HG03521 (cell line): Measurements from ENCODE around the gene MT1B.

Experiments
- ATAC-seq: cut with Tn5 transposase; IDR thresholded peaks from one replicate; pipeline ENCODE4 v1.9.1; 2021; ENCODE audit warnings: mild to moderate bottlenecking, moderate library complexity; ENCODE audit not compliant: unreplicated experiment

The MT1B gene

GRCh38 chr16:56683424-56684172 is 31.9 kb downstream of the MT1B start:
- ATAC-seq: no peak

DNA sequence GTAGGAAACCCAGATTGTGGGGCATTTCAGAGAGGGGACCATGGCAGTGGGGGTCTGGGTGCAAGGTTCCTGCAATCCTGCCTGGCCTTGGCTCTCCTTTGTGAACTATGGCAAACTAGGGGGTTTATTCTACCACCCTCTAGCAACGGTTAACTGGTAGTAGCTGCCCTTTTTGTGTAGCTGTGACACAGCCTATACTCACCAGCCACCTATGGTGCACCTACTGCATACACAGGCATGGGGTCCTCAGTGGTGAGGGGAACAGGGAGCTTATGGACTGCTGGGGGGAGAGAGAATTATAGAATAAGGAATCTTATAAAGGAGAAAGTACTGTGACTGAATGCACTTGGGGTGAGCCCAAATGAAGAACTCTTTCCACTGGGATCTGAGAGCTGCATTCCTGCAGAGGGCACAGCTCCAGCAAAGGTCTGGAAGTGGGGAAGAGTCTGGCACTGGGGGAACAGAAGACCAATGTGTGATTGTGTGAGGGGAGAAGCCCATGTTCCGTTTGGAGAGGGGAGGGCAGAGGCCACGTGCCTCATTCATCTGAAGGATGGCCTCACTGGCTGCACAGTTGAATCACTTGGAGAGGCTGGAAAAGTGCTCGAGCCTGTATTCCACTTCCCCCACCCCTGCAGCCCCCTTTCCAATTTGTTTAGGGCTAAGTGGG is 32.7 kb downstream of the MT1B start:
- no peak for ATAC-seq

- no peak for ATAC-seq
Observed at GRCh38 chr16:56684926-56685590, 33.4 kb downstream of the MT1B start.

DNA sequence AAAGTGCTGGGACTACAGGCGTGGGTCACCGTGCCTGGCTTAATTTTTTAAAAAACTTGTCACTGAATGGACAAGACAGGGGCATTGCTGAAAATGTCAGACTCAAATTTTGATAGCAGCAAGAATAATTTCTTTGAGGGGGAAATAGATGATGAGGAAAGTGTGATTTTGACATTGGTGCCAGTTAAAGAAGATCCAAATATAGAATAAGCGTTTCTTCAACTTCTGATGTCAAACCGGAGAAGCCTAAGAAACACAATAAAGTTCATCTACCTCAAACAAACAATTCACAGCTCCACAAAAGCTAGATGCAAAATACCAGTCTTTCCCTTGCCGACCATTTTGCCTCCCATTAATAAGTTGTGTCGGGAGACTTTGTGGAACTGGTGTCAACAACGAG is 35.1 kb downstream of the MT1B start:
- ATAC-seq: no peak

- no peak for ATAC-seq
Observed at GRCh38 chr16:56688762-56689161, 37.1 kb downstream of the MT1B start.

- ATAC-seq: no peak
Observed at GRCh38 chr16:56689171-56689570, 37.5 kb downstream of the MT1B start.

DNA sequence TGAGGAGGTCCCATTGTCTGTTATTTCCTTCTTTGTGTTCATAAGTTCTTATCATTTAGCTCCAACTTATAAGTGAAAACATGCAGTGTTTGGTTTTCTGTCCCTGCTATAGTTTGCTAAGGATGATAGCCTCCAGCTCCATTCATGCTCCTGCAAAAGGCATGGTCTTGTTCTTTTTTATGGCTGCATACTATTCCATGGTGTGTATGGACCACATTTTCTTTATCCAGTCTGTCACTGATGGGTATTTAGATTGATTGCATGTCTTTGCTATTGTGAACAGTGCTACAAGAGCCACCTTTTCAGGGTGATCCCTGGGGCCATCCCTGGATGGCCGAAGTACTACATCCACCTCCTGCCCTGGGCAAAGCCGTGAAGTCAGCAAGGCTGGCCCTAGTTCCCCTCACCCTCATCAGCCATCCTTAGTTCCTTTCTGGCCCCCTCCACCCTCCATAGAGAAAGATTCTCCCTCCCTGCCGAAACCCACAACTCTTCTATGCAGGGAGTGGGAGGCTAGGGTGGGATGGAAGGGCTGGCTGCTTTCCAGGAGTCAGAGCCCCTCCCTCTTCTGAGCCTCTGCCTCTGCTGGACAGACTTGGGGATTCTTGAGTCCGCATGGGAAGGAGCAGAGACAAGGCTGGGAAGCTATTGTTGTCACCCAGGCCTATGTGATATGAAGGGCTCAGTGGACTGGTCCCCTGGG is 38.9 kb downstream of the MT1B start:
- ATAC-seq: no peak

GRCh38 chr16:56691885-56692284 is 40.2 kb downstream of the MT1B start:
- no peak for ATAC-seq

GRCh38 chr16:56695246-56695645 is 43.6 kb downstream of the MT1B start:
- ATAC-seq: no peak

DNA sequence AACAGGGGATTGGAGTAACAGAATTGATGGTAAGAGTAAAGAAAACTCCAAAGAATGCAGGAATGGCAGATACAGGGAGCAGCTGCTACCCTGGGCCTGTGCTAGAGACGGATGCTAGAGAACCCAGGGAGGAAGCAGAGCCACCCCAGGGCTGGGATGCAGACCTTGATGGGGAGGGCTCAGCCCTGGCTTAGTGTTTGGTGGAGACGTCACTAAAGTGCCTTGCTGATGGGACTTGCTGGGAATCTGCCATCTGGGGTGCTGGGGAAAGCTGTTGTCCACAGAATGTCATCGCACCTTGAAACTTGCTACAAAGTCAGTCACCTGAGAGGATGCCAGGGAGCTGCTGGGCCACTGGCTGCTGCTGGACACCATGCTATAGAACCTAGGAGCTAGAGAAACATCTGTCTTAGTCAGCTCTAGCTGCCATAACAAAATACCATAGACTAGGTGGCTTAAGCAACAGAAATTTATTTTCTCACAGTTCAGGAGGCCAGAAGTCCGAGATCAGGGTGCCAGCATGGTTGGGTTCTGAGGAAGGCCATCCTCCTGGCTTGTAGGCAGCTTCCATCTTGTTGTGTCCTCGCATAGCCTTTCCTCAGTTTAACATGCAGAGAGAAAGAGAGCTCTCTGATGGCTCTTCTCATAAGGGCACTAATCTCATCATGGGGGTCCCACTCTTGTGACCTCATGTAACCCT is 45.9 kb downstream of the MT1B start:
- ATAC-seq: no peak

GRCh38 chr16:56700195-56700594 is 48.5 kb downstream of the MT1B start:
- no peak for ATAC-seq

GRCh38 chr16:56700631-56701030 is 48.9 kb downstream of the MT1B start:
- ATAC-seq: no peak

- no peak for ATAC-seq
Observed at GRCh38 chr16:56701534-56701933, 49.8 kb downstream of the MT1B start.
